GM12892 (cell line): ENCODE measurements around the gene CPS1.

Experiments
- POLR2A ChIP-seq: IDR thresholded peaks from 2 replicates; pipeline ENCODE4 v1.6.1; 2011; ENCODE audit warnings: low read depth, low read length, control low read depth
- POLR2AphosphoS5 ChIP-seq: IDR thresholded peaks from 2 replicates; pipeline ENCODE4 v1.6.1; 2011; ENCODE audit warnings: low read depth, low read length, control low read depth
- TAF1 ChIP-seq: IDR thresholded peaks from 2 replicates; pipeline ENCODE4 v1.6.1; 2011; ENCODE audit warnings: low read depth, mild to moderate bottlenecking, control low read depth, low read length, borderline replicate concordance

DNA sequence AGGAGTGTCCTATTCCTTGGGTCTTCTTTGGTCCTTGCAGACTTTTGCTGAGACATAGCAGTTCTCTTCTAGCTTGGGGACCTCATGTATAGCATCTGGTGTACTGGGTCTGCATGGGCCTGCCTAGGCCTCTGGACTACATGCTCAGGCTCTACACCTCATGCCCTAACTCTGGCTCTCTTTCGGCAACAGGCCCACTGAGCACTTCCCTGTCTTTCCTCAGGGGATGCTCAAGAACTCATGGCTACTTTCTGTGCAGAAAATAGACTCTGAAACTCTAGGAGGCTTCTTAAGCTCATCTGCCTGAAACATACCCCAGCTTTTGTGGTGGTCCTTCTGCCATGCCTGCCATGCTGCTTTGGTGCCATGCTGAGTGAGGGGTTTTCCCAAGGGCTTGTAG is 21.5 kb upstream of the CPS1 start:
- no peak for TF ChIP-seq TAF1
- TF ChIP-seq POLR2A = no peak
- no peak for TF ChIP-seq POLR2AphosphoS5
